Measurements from ENCODE around the gene AP3S2. TPM values are rescaled to one million over a fixed set of nuclear protein-coding genes. Genes with fewer than 3 reads are reported as not detected.
"Not testable (repeated sequence)": the region's sequence is repeated elsewhere in the genome, so short reads cannot be mapped to it uniquely, and the experiment has no call there.

The AP3S2 gene
- total RNA-seq, 2 experiments from 2014 or later = 28.2 to 30.8 TPM

GRCh38 chr15:89870688-89871288 is 23.0 kb downstream of the AP3S2 start:
- H3K27me3 Mint-ChIP-seq = no peaks in the 10 kb centered on the region
- POLR2A ChIA-PET = no interaction called here
- no peak overlapping the region for H3K27ac Mint-ChIP-seq
- no peak overlapping the region for H3K4me3 Mint-ChIP-seq
- peaks cover 1% of the 10 kb centered on the region for H3K9me3 Mint-ChIP-seq
- ATAC-seq (ENCODE audit: low read depth) (no peak), DNase-seq (no peak)
- peaks cover 9% of the 10 kb centered on the region for H3K36me3 Mint-ChIP-seq
- peaks cover 4% of the 10 kb centered on the region for H3K4me1 Mint-ChIP-seq

DNA sequence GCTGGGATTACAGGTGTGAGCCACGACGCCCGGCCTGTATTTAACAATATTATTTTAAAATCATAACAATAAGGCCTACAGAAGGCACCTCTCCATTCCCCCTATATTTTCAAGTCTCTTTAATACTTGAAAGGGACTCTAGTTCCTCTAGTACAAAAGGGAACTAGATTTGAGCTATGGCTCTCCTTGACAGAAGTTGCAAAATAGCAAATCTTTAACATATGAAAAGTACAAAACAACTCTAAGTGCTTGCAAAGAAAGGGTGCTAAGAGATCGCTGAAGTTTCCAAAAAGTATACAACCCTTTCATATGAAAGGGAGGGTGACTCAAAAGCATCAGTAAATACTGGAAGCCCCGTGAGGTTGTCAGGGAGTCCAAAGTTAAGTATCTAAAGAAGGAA is 23.8 kb downstream of the AP3S2 start:
- Mint-ChIP-seq H3K36me3 (peaks cover 11% of the 10 kb centered on the region), H3K4me3 (no peak overlapping the region), H3K9me3 (peaks cover 1% of the 10 kb centered on the region), H3K27me3 (no peaks in the 10 kb centered on the region), H3K27ac (no peak overlapping the region), H3K4me1 (peaks cover under 1% of the 10 kb centered on the region)
- no peak for DNase-seq
- no peak for ATAC-seq (ENCODE audit: low read depth)
- POLR2A ChIA-PET = no interaction called here

- H3K9me3 Mint-ChIP-seq; ATAC-seq (ENCODE audit: low read depth); POLR2A ChIA-PET; H3K4me1 Mint-ChIP-seq; DNase-seq; H3K27ac Mint-ChIP-seq; H3K27me3 Mint-ChIP-seq; H3K4me3 Mint-ChIP-seq: not testable (repeated sequence)
- peaks cover 11% of the 10 kb centered on the region for H3K36me3 Mint-ChIP-seq
These were observed 24.3 kb downstream of the AP3S2 start for GRCh38 chr15:89869490-89869889.

DNA sequence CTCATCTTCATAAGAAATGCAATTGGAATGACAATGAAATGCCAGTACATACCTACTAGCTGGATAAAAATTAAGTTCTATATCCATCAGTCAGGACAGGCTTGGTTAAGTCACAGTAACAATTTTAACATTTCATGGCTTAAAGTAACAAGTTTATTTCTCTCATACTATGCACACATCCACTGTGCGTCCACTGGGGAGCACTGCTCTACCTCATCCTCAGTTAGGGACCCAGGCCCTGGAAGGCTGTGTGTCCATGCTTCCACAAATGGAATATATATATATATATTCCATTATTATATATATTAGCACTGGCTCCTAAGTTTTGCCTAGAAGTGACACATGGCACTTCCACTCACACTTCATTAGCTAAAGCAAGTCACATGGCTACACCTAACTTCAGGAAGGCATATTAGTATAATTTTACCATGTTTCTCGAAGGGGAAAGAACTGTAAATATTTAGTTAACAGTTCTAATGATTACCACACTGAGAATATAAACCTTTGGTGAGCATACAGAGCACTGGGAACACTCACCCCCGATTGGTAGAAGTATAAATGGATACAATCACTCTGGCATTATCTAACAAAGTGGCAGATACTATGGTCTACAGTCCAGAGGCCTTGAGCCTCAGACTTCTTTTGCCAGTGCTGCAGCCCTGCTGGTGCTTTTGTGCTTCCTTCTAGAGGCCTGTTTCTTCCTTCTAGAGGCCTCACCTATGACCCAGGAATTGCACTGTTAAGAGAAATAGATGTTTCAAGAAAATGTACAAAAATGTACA is 28.6 kb downstream of the AP3S2 start:
- POLR2A ChIA-PET = no interaction called here
- no peak for ATAC-seq (ENCODE audit: low read depth)
- Mint-ChIP-seq H3K27ac (no peak overlapping the region), H3K27me3 (no peaks in the 10 kb centered on the region), H3K4me3 (no peak overlapping the region), H3K4me1 (peaks cover 9% of the 10 kb centered on the region), H3K9me3 (peaks cover 1% of the 10 kb centered on the region), H3K36me3 (peaks cover 8% of the 10 kb centered on the region)
- DNase-seq = no peak

- Mint-ChIP-seq H3K4me3 (no peak overlapping the region), H3K4me1 (peaks cover 10% of the 10 kb centered on the region), H3K27ac (no peak overlapping the region), H3K36me3 (peaks cover 8% of the 10 kb centered on the region), H3K9me3 (no peaks in the 10 kb centered on the region), H3K27me3 (no peaks in the 10 kb centered on the region)
- POLR2A ChIA-PET = no interaction called here
- no peak for ATAC-seq (ENCODE audit: low read depth)
- DNase-seq = no peak
These were observed 29.9 kb downstream of the AP3S2 start for GRCh38 chr15:89863918-89864317.

- Mint-ChIP-seq H3K27me3 (no peaks in the 10 kb centered on the region), H3K4me3 (no peak overlapping the region), H3K27ac (no peak overlapping the region), H3K9me3 (no peaks in the 10 kb centered on the region), H3K36me3 (peaks cover 9% of the 10 kb centered on the region), H3K4me1 (peaks cover 10% of the 10 kb centered on the region)
- no peak for ATAC-seq (ENCODE audit: low read depth)
- no peak for DNase-seq
- POLR2A ChIA-PET = no interaction called here
These were observed 32.9 kb downstream of the AP3S2 start for GRCh38 chr15:89860891-89861290.

GRCh38 chr15:89860431-89860830 is 33.4 kb downstream of the AP3S2 start:
- ATAC-seq (ENCODE audit: low read depth) (no peak), DNase-seq (no peak)
- H3K27ac Mint-ChIP-seq = no peak overlapping the region
- no peak overlapping the region for H3K4me3 Mint-ChIP-seq
- no peaks in the 10 kb centered on the region for H3K9me3 Mint-ChIP-seq
- H3K27me3 Mint-ChIP-seq = no peaks in the 10 kb centered on the region
- H3K36me3 Mint-ChIP-seq = peaks cover 7% of the 10 kb centered on the region
- peaks cover 10% of the 10 kb centered on the region for H3K4me1 Mint-ChIP-seq
- POLR2A ChIA-PET = no interaction called here

GRCh38 chr15:89858661-89859458 is 34.9 kb downstream of the AP3S2 start:
- ATAC-seq (ENCODE audit: low read depth) (no peak), DNase-seq (no peak)
- Mint-ChIP-seq H3K27ac (peak overlapping the region; percentile 32), H3K4me1 (peaks cover 10% of the 10 kb centered on the region), H3K4me3 (no peak overlapping the region), H3K9me3 (no peaks in the 10 kb centered on the region), H3K36me3 (peaks cover 7% of the 10 kb centered on the region), H3K27me3 (no peaks in the 10 kb centered on the region)
- POLR2A ChIA-PET = no interaction called here

DNA sequence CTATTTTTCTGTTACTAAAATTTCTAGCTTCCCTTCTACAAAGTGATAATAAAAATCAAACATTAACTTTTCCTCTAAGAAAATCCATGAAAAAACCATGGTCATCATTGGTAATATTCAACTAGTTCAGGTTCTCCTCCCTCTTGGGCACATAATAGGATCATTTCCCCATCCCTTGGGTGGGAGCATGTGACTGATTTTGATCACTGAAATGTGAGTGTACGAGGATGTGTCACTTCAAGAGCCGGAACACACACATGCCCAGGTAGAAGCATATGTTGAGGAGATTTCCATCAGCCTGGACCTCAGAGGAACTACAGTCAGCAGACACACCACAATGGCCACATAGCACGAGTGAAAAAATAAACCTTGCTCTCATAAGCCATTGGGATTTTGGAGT is 36.1 kb downstream of the AP3S2 start:
- H3K27me3 Mint-ChIP-seq = no peaks in the 10 kb centered on the region
- DNase-seq (no peak), ATAC-seq (ENCODE audit: low read depth) (no peak)
- H3K4me1 Mint-ChIP-seq = peaks cover 10% of the 10 kb centered on the region
- POLR2A ChIA-PET = no interaction called here
- H3K4me3 Mint-ChIP-seq = no peak overlapping the region
- peaks cover 8% of the 10 kb centered on the region for H3K36me3 Mint-ChIP-seq
- H3K9me3 Mint-ChIP-seq = no peaks in the 10 kb centered on the region
- no peak overlapping the region for H3K27ac Mint-ChIP-seq

DNA sequence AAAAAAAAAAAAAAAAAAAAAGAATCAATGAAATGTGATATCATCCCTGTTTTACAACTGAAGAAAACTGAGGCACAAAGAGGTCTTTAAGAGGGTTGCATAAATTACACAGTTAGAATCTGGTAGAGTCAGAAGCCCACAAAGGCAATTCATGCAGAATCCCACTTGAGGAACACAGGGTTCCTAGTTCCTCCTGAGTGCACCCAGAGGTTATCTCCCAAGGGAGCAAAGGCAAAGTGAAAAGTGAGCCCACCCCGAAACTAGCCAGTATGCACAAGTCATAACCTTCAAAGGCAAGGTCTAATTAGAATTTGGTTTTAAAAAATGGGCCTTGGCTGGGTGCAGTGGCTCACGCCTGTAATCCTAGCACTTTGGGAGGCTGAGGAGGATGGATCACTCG is 37.8 kb downstream of the AP3S2 start:
- Mint-ChIP-seq H3K4me1 (peaks cover 8% of the 10 kb centered on the region), H3K9me3 (no peaks in the 10 kb centered on the region), H3K27me3 (no peaks in the 10 kb centered on the region), H3K4me3 (no peak overlapping the region), H3K27ac (no peak overlapping the region), H3K36me3 (peaks cover 9% of the 10 kb centered on the region)
- ATAC-seq (ENCODE audit: low read depth) (no peak), DNase-seq (no peak)
- POLR2A ChIA-PET = no interaction called here

DNA sequence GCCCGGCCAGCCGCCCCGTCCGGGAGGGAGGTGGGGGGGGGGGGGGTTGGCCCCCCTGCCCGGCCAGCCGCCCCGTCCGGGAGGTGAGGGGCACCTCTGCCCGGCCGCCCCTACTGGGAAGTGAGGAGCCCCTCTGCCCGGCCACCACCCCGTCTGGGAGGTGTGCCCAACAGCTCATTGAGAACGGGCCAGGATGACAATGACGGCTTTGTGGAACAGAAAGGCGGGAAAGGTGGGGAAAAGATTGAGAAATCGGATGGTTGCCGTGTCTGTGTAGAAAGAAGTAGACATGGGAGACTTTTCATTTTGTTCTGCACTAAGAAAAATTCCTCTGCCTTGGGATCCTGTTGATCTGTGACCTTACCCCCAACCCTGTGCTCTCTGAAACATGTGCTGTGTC is 38.9 kb downstream of the AP3S2 start:
- ATAC-seq (ENCODE audit: low read depth); H3K4me1 Mint-ChIP-seq; H3K27ac Mint-ChIP-seq; POLR2A ChIA-PET; DNase-seq; H3K4me3 Mint-ChIP-seq; H3K36me3 Mint-ChIP-seq; H3K9me3 Mint-ChIP-seq; H3K27me3 Mint-ChIP-seq: not testable (repeated sequence)

- DNase-seq (no peak), ATAC-seq (ENCODE audit: low read depth) (no peak)
- Mint-ChIP-seq H3K4me1 (peaks cover 1% of the 10 kb centered on the region), H3K36me3 (peaks cover 11% of the 10 kb centered on the region), H3K4me3 (no peak overlapping the region), H3K27ac (no peak overlapping the region), H3K9me3 (no peaks in the 10 kb centered on the region), H3K27me3 (no peaks in the 10 kb centered on the region)
- POLR2A ChIA-PET = no interaction called here
These were observed 41.3 kb downstream of the AP3S2 start for GRCh38 chr15:89852342-89852995.

DNA sequence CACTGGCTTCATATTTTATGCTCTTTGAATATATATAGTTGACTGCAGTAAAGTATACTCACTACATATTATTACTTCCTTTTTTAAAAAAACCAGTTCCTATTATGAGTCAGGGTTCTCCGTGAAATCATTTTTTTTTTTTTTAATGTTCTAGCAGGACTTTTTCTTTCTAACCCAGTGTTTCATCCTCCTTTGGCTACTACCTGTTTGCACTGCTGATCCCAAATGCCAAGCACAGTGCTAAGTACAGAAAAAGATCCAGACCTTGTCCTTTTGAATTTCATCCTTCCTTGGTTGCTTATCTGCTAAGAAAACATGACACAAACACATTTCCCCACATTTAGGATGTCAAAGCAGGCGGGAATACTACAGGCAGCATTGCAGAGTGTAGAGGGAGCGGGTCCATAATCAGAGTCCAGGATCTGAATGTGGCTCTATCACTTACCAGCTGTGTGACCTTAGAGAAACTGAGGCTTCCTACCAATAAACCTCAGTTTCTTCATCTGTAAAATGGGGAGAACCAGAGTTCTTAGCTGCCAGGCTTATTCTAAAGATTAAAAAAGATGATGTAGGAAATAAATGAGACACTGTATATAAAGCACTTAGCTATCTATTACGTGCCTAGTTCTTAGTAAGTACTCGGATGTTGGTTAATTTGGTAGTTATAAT is 42.0 kb downstream of the AP3S2 start:
- Mint-ChIP-seq H3K4me1 (peaks cover 1% of the 10 kb centered on the region), H3K9me3 (no peaks in the 10 kb centered on the region), H3K27ac (no peak overlapping the region)

More for the DNA sequence above, 42.0 kb downstream of the AP3S2 start:
- no peaks in the 10 kb centered on the region for H3K27me3 Mint-ChIP-seq
- peaks cover 11% of the 10 kb centered on the region for H3K36me3 Mint-ChIP-seq
- no peak overlapping the region for H3K4me3 Mint-ChIP-seq
- DNase-seq (no peak), ATAC-seq (ENCODE audit: low read depth) (no peak)
- POLR2A ChIA-PET = no interaction called here

All from activated naive CD8-positive, alpha-beta T cell treated with anti-CD3 and anti-CD28 coated beads, Interleukin-2, amount 10 ng/mL, durations not matched to agents 7 days and 5 days (primary cell).